ENCODE results near the gene CHMP1A.
"Not testable (repeated sequence)": the region's sequence is repeated elsewhere in the genome, so short reads cannot be mapped to it uniquely, and the experiment has no call there.

CHMP1A gene

GRCh38 chr16:89661215-89661614 lies 3.7 kb upstream of the CHMP1A start:
- in situ Hi-C loops (cut with HindIII; ENCODE audit: low sequenced_read_pairs), result no loop called here

- in situ Hi-C loops (cut with HindIII; ENCODE audit: low sequenced_read_pairs), result no loop called here
Measured at GRCh38 chr16:89660146-89660545, 2.6 kb upstream of the CHMP1A start.

GRCh38 chr16:89658221-89658879 lies 842 bp upstream of the CHMP1A start:
- in situ Hi-C loops (cut with HindIII; ENCODE audit: low sequenced_read_pairs), result no loop called here

- in situ Hi-C loops (cut with HindIII; ENCODE audit: low sequenced_read_pairs), result no loop called here
Measured at GRCh38 chr16:89656435-89657121, 930 bp downstream of the CHMP1A start.

GRCh38 chr16:89655062-89655643 lies 2.4 kb downstream of the CHMP1A start:
- in situ Hi-C loops (cut with HindIII; ENCODE audit: low sequenced_read_pairs), result no loop called here

- in situ Hi-C loops (cut with HindIII; ENCODE audit: low sequenced_read_pairs), result no loop called here
Measured at GRCh38 chr16:89653656-89654295, 3.7 kb downstream of the CHMP1A start.

- in situ Hi-C loops (cut with HindIII; ENCODE audit: low sequenced_read_pairs), result no loop called here
Measured at GRCh38 chr16:89651584-89651983, 5.9 kb downstream of the CHMP1A start.

- in situ Hi-C loops (cut with HindIII; ENCODE audit: low sequenced_read_pairs), result no loop called here
Measured at GRCh38 chr16:89646906-89647305, 10.6 kb downstream of the CHMP1A start.

- in situ Hi-C loops (cut with HindIII; ENCODE audit: low sequenced_read_pairs), result no loop called here
Measured at GRCh38 chr16:89646270-89646669, 11.2 kb downstream of the CHMP1A start.

GRCh38 chr16:89645122-89645521 lies 12.4 kb downstream of the CHMP1A start:
- in situ Hi-C loops (cut with HindIII; ENCODE audit: low sequenced_read_pairs), result no loop called here

- in situ Hi-C loops (cut with HindIII; ENCODE audit: low sequenced_read_pairs), result no loop called here
Measured at GRCh38 chr16:89643769-89644300, 13.7 kb downstream of the CHMP1A start.

- in situ Hi-C loops (cut with HindIII; ENCODE audit: low sequenced_read_pairs), result no loop called here
Measured at GRCh38 chr16:89642574-89642973, 14.9 kb downstream of the CHMP1A start.

- in situ Hi-C loops (cut with HindIII; ENCODE audit: low sequenced_read_pairs), result no loop called here
Measured at GRCh38 chr16:89641458-89642119, 15.9 kb downstream of the CHMP1A start.

- in situ Hi-C loops (cut with HindIII; ENCODE audit: low sequenced_read_pairs), result no loop called here
Measured at GRCh38 chr16:89639385-89639784, 18.1 kb downstream of the CHMP1A start.

GRCh38 chr16:89638455-89638854 lies 19.1 kb downstream of the CHMP1A start:
- in situ Hi-C loops (cut with HindIII; ENCODE audit: low sequenced_read_pairs), result no loop called here

- in situ Hi-C loops (cut with HindIII; ENCODE audit: low sequenced_read_pairs), result no loop called here
Measured at GRCh38 chr16:89637379-89637778, 20.1 kb downstream of the CHMP1A start.

- in situ Hi-C loops (cut with HindIII; ENCODE audit: low sequenced_read_pairs), result no loop called here
Measured at GRCh38 chr16:89636663-89637062, 20.8 kb downstream of the CHMP1A start.

- in situ Hi-C loops (cut with HindIII; ENCODE audit: low sequenced_read_pairs), result not testable (repeated sequence)
Measured at GRCh38 chr16:89634463-89635385, 22.8 kb downstream of the CHMP1A start.

GRCh38 chr16:89633064-89633631 lies 24.4 kb downstream of the CHMP1A start:
- in situ Hi-C loops (cut with HindIII; ENCODE audit: low sequenced_read_pairs), result no loop called here
